NK-92 (cell line): ENCODE data around the gene STXBP4.

Experiments
- DNase-seq: peaks from one replicate; lab custom pipeline; 2025; ENCODE audit not compliant: unreplicated experiment; lab: John Stamatoyannopoulos, UW

The STXBP4 gene

GRCh38 chr17:55166506-55166905 lies 197.9 kb downstream of the STXBP4 start:
- DNase-seq = no peak

GRCh38 chr17:55167024-55167725 lies 198.6 kb downstream of the STXBP4 start:
- no peak for DNase-seq

GRCh38 chr17:55168958-55169687 lies 200.6 kb downstream of the STXBP4 start:
- DNase-seq = no peak

DNA sequence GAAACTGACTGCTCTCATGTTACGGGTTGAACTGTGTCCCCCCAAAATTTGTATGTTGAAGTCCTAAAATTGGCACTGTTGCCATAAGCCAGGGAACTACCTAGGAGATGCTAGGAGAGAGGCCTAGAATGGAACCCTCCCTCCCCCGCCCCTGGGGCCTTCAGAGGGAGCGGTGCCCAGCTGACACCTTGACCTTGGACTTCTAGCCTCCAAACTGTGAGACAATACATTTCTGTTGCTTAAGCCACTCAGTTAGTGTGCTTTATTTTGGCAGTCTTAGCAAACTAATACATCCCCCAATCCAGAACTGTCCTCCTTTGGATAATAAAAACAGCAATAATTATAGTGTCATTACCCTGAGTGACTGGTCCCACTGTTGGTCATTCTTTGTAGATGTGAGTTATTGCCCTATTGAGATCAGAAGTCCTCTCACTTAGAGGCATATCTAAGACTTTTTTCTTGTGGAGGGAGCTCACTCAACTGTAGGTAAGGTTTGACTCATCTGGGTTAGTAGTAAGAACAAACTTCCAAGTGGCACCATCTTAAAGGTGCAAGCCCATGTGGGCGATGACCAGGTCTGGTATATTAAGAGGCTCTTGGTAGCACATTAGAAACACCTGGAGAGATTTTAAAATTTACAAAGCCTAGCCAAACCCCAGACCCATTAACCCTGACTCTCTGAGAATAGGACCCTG lies 203.2 kb downstream of the STXBP4 start:
- no peak for DNase-seq

- DNase-seq = no peak
Observed at GRCh38 chr17:55172612-55173011, 204.0 kb downstream of the STXBP4 start.

DNA sequence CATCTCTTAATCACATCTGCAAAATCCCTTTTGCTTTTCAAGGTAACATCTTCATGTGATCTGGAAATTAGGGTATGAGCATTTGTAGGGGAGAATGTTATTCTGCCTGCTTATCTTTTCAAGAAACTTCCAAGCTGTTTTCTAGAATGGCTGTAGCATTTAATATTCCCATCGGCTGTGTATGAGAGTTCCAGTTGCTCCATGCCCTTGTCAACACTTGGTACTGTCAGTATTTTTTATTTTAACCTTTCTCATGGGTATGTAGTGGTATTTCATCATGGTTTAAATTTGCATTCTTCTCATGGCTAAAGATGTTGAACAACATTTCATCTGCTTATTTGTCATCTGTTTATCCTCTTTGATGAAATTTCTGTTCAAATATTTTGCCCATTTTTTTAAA lies 205.6 kb downstream of the STXBP4 start:
- DNase-seq = no peak

GRCh38 chr17:55175788-55176427 lies 207.3 kb downstream of the STXBP4 start:
- DNase-seq = no peak

- DNase-seq = no peak
Observed at GRCh38 chr17:55177159-55177854, 208.7 kb downstream of the STXBP4 start.

DNA sequence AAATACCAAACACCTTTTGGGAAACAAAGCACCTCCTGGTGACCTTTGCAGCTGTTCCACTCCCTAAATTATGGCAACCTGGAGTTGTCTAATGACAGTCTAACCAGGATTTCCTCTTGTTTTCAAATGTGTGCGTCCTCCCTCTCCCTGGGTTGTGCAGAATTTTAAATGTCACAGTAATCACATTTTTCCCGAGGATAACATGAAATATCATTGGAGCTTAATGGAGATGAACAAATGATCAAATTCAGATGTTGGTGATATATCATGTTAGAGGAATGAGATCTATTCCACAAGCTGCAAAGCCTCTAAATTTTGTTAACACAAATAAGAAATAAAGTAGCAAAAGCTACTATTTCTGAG lies 209.3 kb downstream of the STXBP4 start:
- no peak for DNase-seq

- no peak for DNase-seq
Observed at GRCh38 chr17:55186937-55187770, 218.6 kb downstream of the STXBP4 start.

DNA sequence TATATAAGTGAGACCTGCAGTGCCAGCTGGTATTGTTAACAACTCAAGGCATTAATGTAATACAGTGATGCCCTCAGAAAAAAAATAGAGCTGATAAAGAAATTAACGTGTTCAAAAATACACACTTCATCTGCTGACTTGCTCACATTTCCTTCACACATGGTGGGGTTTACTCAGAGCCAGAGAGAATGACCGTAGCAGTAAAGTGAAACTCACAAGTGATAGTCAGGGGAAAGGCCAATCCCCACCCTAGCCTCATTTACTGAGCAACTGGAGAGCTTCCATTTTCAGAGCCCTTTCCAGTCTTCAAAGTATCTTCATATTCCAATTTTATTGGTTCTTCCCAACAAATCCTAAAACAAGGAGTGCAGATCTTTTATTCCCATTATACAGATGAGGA lies 222.2 kb downstream of the STXBP4 start:
- no peak for DNase-seq

GRCh38 chr17:55198690-55199370 lies 230.3 kb downstream of the STXBP4 start:
- no peak for DNase-seq

DNA sequence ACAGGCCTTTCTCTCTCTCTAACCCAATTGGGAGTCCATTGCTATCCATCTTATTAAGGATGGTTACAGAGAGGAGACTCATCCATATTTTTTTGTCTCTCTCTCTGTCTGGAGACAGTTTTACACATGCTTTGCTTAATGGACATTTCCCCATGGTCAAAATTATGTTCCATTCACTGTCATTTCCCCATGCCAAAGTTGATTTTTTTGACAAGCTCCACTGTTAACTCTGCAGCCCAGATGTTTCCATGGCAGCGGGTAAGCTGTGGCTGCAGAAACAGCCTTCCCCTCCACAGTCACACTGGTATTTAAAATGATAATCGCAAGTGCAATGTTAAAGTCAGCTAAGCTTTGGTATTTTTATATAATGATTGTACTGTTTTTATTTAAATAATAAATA lies 232.3 kb downstream of the STXBP4 start:
- DNase-seq = no peak

DNA sequence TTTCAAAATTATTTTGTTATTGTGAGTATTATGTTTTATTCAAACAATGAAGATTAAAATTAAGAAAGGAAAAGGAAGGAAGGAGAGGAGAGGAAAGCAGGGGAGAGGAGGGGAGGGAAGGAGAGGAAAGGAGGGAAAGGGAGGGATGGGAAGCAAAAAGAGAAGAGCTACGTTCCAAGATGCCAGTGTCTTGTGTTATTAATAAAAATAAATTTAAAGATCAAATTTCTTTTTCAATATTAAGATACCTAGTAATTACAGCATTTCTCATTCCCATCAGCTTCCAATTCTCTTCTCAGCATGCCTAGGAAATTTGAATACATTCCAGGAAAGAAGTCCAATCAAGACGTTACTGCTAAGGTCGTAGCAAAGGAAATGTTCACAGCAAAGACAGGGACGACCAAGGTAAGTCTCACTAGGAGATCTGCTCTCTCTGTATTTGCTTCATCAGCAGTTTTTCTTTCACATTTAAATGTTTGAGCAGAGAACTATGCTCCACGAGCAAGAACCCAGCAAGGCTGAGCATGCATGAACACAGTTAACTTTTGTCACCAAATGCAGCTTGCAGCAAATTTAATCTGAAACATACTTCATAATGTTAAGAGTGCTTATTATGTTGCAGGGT lies 232.9 kb downstream of the STXBP4 start:
- DNase-seq = no peak

GRCh38 chr17:55202896-55203295 lies 234.3 kb downstream of the STXBP4 start:
- no peak for DNase-seq

DNA sequence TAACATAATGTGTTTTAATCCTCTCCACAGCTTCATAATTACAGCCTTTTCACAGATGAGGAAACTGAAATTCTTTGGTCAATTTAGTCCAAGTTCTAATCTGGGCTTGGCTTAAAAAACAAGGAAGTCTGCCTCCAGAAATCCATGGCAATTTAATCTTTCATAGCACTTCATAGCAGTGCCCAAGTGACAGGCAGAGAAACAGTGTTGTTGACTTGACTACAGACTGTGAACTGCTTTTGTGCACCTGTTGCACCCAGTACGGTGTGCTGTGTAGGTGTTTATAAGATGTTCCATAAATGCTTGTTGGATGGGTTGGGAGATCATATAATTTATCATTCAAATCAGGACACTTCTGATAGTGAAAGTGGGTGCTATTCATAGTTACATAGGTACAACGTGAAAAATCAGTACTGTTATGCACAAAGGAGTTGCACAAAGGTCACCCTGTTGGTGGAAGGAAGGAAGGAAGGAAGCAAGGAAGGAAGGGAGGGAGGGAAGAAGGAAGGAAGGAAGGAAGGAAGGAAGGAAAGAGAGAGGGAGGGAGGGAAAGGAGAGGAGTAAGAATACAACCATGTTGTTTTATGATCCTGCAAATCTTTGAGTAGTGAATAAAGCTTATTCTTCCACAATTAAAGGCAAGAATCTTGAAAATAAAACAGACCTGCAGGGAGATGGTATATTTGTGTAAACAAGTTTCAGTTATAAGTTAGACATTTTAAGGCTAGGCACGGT lies 239.7 kb downstream of the STXBP4 start:
- no peak for DNase-seq

DNA sequence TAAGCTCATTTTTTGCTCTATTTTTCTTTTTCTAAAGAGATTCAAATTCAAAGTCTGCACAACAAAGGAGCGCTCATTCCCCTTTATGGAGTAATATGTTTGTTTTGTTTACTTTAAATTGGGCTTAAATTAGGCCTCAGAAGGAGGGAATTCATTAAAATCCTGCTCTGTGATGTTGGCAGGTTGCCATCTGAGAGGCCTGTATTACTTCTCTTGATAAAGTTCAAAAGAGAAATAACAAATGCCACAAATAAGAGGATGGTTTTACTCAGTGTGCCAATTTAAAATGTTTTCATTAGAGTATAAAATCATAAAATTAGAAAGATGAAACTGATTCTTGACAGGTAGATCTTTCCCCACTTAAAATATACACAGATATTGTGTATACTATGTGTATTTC lies 241.7 kb downstream of the STXBP4 start:
- DNase-seq = no peak

GRCh38 chr17:55212880-55213279 lies 244.3 kb downstream of the STXBP4 start:
- no peak for DNase-seq

DNA sequence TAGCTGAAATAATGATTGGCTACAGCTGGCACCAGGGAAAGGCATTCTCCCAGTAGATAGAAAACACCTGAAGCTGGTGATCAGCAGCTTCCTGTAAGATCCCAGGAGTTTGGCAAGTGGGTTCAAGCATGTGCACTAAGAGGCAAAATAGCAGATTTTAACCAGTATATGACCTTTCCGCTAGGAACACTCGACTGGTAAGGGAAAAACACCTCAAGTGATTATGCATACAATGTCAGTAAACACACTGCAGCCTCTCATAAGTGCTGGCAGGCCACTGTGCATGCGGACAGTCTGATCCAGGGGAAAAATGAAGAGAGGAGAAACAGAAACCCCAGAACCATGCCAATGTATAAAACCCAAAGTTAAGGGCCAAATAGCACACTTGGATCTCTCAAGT lies 247.1 kb downstream of the STXBP4 start:
- no peak for DNase-seq
